ENCODE results near the gene PRELID1.

DNA sequence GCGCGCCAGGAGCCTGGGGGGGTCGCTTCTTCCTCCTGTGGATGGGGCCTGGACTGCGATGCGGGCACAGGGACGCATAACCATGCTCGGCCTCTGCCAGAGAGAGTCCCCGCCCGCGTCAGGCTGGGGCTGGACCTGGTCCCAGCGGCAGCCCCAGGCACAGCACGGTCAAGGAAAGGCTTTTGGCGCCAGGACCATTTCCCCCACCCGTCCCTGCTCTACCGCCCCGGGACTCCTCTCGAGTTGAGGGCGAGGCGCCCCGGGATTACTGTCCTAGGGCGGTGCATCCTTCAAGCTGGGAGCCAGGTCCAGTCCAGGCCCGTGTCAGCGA is 7.8 kb downstream of the PRELID1 start:
- no peak for TF ChIP-seq YY1 (IDR thresholded peaks at IDR 0.05; ENCODE audit: insufficient read depth, insufficient read length)
- no peak for TF ChIP-seq ZNF274 (IDR thresholded peaks at IDR 0.05; ENCODE audit: low read depth, low read length)

Measured in NT2/D1 (cell line).